PC-9 (cell line): ENCODE measurements around the gene PRKAG2.

Source experiments
- EZH2 ChIP-seq: fragments of 200-600 bp; sonication (generic); IDR thresholded peaks from 2 replicates; pipeline ENCODE4 v1.8.0; 2017; ENCODE audit warnings: antibody characterized with exemption, low read depth
- TF ChIP-seq, protein P1 (sequence below): fragments of 200-600 bp; sonication (generic); conservative IDR thresholded peaks from 2 replicates; pipeline ENCODE4 v1.6.1; 2017; ENCODE audit warnings: mixed run types, antibody characterized with exemption, mild to moderate bottlenecking, moderate library complexity

DNA sequence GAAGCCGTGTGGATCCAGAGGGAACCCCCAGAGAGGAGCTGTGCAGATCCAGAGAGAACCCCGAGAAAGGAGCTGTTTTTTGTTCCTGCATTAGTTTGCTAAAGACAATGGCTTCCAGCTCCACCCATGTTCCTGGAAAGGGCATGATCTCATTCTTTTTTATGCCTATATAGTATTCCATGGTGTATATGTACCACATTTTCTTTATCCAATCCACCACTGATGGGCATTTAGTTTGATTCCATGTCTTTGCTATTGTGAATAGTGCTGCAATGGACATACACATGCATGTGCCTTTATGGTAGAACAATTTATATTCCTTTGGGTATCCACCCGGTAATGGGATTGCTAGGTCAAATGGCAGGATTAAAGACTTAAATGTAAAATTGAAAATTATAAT is 261.9 kb downstream of the PRKAG2 start:
- TF ChIP-seq, protein P1, sequence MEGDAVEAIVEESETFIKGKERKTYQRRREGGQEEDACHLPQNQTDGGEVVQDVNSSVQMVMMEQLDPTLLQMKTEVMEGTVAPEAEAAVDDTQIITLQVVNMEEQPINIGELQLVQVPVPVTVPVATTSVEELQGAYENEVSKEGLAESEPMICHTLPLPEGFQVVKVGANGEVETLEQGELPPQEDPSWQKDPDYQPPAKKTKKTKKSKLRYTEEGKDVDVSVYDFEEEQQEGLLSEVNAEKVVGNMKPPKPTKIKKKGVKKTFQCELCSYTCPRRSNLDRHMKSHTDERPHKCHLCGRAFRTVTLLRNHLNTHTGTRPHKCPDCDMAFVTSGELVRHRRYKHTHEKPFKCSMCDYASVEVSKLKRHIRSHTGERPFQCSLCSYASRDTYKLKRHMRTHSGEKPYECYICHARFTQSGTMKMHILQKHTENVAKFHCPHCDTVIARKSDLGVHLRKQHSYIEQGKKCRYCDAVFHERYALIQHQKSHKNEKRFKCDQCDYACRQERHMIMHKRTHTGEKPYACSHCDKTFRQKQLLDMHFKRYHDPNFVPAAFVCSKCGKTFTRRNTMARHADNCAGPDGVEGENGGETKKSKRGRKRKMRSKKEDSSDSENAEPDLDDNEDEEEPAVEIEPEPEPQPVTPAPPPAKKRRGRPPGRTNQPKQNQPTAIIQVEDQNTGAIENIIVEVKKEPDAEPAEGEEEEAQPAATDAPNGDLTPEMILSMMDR, result no peak
- no peak for TF ChIP-seq EZH2
